SH-SY5Y (cell line): ENCODE results near the gene MRPL36.

Experiments used
- GATA2 ChIP-seq: IDR thresholded peaks from 2 replicates; pipeline ENCODE4 v1.6.1; 2011; ENCODE audit warnings: mild to moderate bottlenecking, low read depth, low read length
- GATA3 ChIP-seq: IDR thresholded peaks from 2 replicates; pipeline ENCODE4 v1.6.1; 2011; ENCODE audit warnings: low read depth, mild to moderate bottlenecking, low read length, moderate library complexity

GRCh38 chr5:1815071-1815786, 15.6 kb upstream of the MRPL36 start:
- TF ChIP-seq GATA2 (no peak), GATA3 (no peak)
